HT1080 (cell line): ENCODE results near the gene NOTUM. TPM values are rescaled to one million over a fixed set of nuclear protein-coding genes. Genes with fewer than 3 reads are reported as not detected.
"Not testable (repeated sequence)": the region's sequence is repeated elsewhere in the genome, so short reads cannot be mapped to it uniquely, and the experiment has no call there.

Source experiments
- DNase-seq: peaks from one replicate; pipeline ENCODE4 v3.0.0-alpha.2; 2015; ENCODE audit warnings: low read depth
- total RNA-seq: library from RNA; depleted of rRNA; stranded (reverse); fragments of >200 nt; shearing (Covaris generic); gene quantifications from 2 replicates; pipeline ENCODE4 v1.2.3, GENCODE V29; 2014

NOTUM gene
- total RNA-seq, 1 experiment from 2014 or later, result not detected

GRCh38 chr17:81958633-81959342, 2.2 kb downstream of the NOTUM start:
- no peak for DNase-seq

DNA sequence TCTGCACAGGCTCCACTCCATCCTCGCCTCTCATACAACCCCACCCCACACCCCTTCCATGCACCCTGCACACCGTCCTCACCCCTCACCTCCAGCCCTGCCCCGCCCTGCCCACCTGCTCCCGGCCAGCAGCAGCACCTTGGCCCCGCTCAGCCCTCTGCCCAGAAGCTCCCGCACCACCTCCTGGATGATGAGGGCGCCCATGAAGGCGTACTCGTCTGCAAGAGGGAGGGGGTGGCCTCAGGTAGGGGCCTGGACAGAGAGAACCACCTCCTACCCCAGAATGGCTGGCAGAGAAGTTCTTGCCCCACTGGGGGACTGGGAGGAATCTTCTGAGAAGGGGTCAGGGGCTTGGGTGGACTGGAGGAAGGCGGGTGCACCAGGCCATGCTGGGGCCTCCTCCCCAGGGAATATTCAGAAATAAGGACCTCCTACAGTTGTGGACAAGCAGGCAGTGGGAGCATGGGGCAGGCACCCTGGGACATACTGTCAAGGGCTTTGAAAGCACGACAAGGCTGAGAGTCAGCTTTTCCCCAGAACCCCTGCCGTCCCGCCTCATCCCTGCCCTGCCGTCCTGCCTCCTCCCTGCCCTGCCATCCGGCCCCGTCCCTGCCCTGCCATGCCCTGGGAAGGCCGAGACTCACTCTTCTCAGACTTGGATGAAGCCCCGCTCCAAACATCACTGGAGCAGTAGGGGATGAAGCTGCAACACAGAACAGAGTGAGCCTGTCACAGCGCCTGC, 3.1 kb downstream of the NOTUM start:
- no peak for DNase-seq

DNA sequence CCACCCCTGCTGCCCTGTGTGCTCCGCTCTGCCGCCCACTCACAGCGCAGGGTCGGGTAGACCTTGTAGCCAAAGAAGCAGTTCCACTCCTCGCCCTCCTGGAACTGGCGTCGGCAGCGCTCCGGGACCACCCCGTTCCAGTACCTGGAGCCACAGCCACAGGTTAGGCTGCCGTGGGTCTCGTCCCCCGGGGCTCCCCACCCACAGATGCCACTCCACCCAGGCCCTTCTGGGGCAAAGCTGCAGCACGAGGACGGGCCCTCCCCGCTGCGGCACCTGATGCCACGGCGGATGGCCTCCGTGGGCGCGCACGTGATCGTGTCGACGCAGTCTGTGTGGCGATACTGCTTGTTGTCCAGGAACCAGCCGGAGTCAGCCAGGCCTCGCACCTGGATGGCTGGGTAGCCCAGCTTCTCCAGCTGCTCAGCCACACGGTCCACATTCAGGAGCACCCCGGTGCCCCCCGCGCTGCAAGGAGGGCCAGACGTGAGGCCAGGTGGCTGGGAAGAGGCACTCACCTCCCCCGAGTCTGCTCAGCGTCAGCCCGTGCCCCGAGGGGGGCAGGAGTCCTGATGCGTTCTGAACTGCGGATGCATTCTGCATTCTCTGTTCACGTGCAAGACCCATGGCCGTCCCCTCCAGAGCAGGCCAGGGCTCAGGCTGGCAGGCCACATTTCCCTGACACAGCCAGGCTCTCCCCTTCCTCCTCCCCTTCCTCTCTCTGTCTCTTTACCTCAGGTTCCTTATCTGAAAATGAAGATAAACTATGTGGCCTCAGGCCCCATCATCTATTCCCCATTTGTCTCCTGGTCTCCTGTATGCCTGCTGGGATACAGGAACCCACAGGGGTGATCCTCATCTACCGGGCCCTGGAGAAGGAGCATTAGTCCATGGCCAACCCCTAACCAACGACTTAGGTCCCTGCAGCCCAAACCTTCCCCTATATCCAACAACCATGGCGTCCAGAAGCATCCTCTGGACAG, 4.1 kb downstream of the NOTUM start:
- DNase-seq, result no peak

- no peak for DNase-seq
Observed at GRCh38 chr17:81955756-81956544, 5.0 kb downstream of the NOTUM start.

DNA sequence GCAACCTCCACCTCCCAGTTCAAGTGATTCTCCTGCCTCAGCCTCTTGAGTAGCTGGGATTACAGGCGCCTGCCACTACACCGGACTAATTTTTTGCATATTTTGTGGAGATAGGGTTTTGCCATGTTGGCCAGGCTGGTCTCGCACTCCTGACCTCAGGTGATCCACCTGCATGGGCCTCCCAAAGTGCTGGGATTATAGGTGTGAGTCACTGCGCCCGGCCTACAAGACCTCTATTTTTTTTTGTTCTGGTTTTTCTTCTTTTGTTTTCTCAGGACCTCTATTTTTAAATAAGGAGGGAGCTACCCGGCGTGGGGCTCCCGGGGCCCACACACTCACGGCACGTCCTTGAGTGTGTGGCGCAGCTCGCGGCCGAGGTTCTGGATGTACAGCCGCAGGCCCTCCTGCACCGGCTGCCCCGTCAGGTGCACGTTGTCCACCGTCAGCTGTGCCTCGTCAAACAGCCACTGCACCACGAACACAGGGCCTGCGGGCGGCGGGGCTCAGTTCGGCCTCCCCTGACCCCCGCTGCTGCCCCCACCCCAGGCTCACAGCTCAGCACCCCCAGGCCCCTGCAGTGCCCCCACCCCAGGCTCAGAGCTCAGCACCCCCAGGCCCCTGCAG, 5.8 kb downstream of the NOTUM start:
- DNase-seq, result no peak

DNA sequence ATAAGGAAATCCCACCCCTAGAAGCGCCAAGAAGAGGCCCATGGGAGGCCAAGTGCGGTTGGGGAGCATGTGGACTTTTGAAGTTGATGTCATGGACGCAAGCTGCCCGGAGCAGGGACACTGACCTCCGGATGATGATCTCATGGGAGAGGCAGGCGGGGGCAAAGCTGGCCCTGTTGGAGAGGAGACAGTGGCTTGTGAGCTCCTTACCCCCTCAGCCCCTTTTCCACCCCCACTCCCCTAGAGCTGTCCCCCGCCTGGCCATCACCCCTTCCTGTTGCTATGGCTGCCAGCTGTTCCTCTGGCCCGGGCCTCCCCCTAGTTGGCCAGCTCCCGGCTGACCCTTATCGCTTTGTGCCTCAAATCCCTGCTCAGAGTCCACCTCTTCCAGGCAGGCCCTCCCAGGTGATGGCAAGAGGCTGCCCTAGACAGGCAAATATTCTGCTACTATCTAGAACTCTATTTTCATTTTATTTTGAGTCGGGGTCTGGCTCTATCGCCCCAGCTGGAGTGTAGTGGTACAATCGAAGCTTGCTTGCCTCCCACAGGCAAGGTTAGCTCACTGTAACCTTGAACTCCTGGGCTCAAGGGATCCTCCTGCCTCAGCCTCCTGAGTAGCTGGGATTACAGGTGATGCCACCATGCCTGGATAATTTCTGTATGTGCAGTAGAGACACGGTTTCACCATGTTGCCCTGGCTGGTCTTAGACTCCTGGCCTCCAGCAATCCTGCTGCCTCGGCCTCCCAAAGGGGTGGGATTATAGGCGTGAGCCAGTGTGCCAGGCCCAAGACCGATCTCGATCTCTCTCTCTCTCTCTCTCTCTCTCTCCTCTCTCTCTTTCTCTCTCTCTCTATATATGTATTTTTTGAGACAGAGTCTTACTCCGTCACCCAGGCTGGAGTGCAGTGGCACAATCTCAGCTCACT, 6.6 kb downstream of the NOTUM start:
- DNase-seq, result no peak

DNA sequence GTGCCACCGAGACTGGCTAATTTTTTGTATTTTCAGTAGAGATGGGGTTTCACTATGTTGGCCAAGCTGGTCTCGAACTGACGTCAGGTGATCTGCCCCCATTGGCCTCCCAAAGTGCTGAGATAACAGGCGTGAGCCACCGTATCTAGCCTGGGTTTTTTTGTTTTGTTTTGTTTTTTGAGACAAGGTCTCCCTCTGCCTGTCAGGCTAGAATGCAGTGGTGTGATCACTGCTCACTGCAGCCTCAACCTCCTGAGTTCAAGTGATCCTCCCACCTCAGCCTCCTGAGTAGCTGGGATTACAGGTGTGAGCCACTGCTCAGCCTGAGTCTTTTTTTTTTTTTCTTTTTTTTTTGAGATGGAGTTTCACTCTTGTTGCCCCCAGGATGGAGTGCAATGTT, 7.5 kb downstream of the NOTUM start:
- not testable (repeated sequence) for DNase-seq

- no peak for DNase-seq
Observed at GRCh38 chr17:81952792-81953228, 8.2 kb downstream of the NOTUM start.

DNA sequence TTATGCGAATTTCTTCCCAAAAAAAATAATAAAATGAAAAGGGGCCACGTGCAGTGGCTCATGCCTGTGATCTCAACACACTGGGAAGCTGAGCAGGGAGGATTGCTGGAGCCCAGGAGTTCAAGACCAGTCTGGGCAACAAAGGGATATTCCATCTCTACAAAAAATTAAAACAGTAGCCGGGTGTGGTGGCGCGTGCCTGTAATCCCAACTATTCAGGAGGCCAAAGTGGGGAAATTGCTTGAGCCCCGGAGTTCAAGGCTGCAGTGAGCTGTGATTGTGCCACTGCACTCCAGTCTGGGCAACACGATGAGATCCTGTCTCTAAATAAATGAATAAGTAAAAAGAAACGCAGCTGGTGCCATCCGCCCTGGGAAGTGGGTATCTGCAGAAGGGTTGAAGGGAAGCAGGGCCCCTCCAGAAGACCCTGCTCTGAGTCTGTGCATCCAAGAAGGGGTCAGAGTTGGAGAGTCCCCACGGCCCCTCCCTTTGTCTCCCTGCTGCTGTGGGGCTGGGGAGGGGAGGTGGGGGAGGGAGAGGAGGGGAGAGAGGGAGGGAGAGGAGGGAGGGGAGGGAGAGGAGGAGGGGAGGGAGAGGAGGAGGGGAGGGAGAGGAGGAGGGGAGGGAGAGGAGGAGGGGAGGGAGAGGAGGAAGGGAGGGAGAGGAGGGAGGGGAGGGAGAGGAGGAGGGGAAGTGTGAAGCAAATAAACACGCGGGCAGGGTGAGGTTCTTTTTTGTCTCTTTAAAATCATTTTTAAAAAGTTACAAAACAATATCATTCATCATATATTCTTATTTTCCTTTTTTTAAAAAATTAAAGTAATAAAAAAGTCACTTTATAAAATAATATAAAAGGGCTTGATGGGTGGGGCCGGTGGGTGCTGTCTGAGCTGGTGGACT, 9.0 kb downstream of the NOTUM start:
- no peak for DNase-seq

- DNase-seq, result no peak
Observed at GRCh38 chr17:81950501-81950900, 10.5 kb downstream of the NOTUM start.

GRCh38 chr17:81948635-81949378, 12.2 kb downstream of the NOTUM start:
- no peak for DNase-seq

GRCh38 chr17:81947189-81947588, 13.8 kb downstream of the NOTUM start, which contains the start of gene MYADML2:
MYADML2 (minus strand) TSS chr17:81947233; CDS start chr17:81941741, 5,492 bp downstream.
- DNase-seq, result no peak

- no peak for DNase-seq
Observed at GRCh38 chr17:81944858-81945257, 16.1 kb downstream of the NOTUM start.

- DNase-seq, result no peak
Observed at GRCh38 chr17:81942167-81942553, 18.8 kb downstream of the NOTUM start.

- no peak for DNase-seq
Observed at GRCh38 chr17:81941484-81942166, 19.4 kb downstream of the NOTUM start.

DNA sequence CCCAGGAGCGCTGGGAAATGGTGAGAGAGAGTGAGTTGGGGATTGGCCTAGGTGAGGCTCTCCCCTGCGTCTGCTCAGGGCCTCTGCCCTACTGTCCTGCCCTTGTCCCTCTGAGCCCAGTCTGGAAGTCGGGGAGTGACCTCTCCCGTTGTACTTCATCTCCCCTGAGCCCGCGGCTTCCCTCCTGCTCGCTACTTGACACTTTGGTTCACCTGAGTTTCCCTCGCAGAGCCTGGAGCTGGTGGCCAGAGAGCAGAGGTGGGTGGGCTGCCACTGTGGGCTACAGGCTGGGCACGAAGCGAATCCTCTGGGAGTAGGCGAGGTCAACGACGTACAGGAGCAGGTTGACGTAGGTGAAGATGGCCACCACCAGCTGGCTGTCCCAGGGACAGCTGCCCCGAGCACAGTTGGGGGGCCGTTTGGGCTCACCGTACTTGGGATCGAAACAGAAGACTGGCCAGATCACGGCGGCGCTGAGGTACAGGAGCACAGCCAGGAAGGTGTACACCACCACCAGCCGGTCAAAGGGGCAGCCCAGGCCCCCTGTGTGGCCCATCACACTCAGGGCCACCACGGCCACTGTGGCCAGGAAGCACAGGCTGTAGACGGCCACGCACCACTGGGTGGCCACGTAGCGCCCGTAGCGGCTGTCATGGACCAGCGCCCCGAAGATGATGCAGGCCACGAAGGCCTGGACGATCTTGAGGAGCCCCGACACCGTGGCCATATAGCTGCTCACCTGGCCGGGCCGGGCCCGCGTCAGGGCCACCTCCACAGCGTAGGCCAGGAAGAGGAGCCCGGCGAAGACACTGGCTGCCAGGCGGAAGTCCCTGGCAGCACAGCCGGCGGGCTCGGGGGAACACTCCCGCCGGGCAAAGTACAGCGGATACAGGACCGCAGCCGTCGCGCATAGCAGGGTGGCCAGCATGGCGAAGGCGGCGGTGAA, 20.2 kb downstream of the NOTUM start:
- no peak for DNase-seq
